PC-9 (cell line): ENCODE data around the gene LYRM9. TPM values are rescaled to one million over a fixed set of nuclear protein-coding genes. Genes with fewer than 3 reads are reported as not detected.
"Not testable (repeated sequence)": the region's sequence is repeated elsewhere in the genome, so short reads cannot be mapped to it uniquely, and the experiment has no call there.

ENCODE experiments used
- BruUV-seq: library from RNA; stranded (reverse); fragments of 400-500 nt; replicated peaks from 2 replicates; lab custom pipeline; 2021; lab: Mats Ljungman, UMichigan
- CTCF ChIA-PET: fragments of 300-600 bp; sonication (Branson Sonifier 250); formaldehyde crosslinking; loops from one replicate; lab custom pipeline; 2022; ENCODE audit warnings: antibody characterized with exemption; lab: Charles Lee
- POLR2A ChIA-PET: fragments of 300-600 bp; sonication (Branson Sonifier 250); formaldehyde crosslinking; loops from one replicate; lab custom pipeline; 2022; ENCODE audit warnings: antibody characterized with exemption; ENCODE audit not compliant: unreplicated experiment; lab: Charles Lee
- DNase-seq, 2 experiments: peaks; one replicate each; pipeline versions ENCODE4 v3.0.0 to v3.0.0-alpha.2; 2015 to 2022; ENCODE audit warnings: mixed read lengths in 1 of 2
- H2AFZ ChIP-seq: fragments of 200-600 bp; sonication (generic); 2 replicates; pipeline ENCODE4 v1.8.1; 2017; ENCODE audit warnings: antibody characterized with exemption
- H3F3A ChIP-seq: fragments of 200-600 bp; sonication (generic); 2 replicates; pipeline ENCODE4 v1.8.1; 2017; ENCODE audit warnings: antibody characterized with exemption, mild to moderate bottlenecking, low read depth; ENCODE audit not compliant: insufficient read depth
- H3K27ac ChIP-seq: fragments of 200-600 bp; sonication (generic); 2 replicates; pipeline ENCODE4 v1.6.1; 2016; ENCODE audit warnings: mixed run types
- H3K27me3 ChIP-seq: fragments of 200-600 bp; sonication (generic); 2 replicates; pipeline ENCODE4 v1.6.1; 2016; ENCODE audit warnings: low read depth, mixed run types; ENCODE audit not compliant: insufficient read depth
- H3K36me3 ChIP-seq: fragments of 200-600 bp; sonication (generic); 2 replicates; pipeline ENCODE4 v1.6.1; 2016; ENCODE audit warnings: low read depth, mixed run types
- H3K4me1 ChIP-seq: fragments of 200-600 bp; sonication (generic); replicated peaks from 2 replicates; pipeline ENCODE4 v1.6.1; 2016; ENCODE audit warnings: mixed run types; ENCODE audit not compliant: insufficient read depth
- H3K4me2 ChIP-seq: fragments of 200-600 bp; sonication (generic); 2 replicates; pipeline ENCODE4 v1.6.1; 2017; ENCODE audit warnings: mixed run types
- H3K4me3 ChIP-seq: fragments of 200-600 bp; sonication (generic); 2 replicates; pipeline ENCODE4 v1.6.1; 2016; ENCODE audit warnings: mixed run types
- H3K79me2 ChIP-seq: fragments of 200-600 bp; sonication (generic); 2 replicates; pipeline ENCODE4 v1.6.1; 2017; ENCODE audit warnings: low read depth, mixed run types
- H3K9me2 ChIP-seq: fragments of 200-600 bp; sonication (generic); 2 replicates; pipeline ENCODE4 v1.8.1; 2017; ENCODE audit warnings: mild to moderate bottlenecking; ENCODE audit not compliant: insufficient read depth
- H3K9me3 ChIP-seq: fragments of 200-600 bp; sonication (generic); 2 replicates; pipeline ENCODE4 v1.8.1; 2016; ENCODE audit warnings: low read depth; ENCODE audit not compliant: insufficient read depth
- H4K20me1 ChIP-seq: fragments of 200-600 bp; sonication (generic); 2 replicates; pipeline ENCODE4 v1.8.1; 2017; ENCODE audit not compliant: insufficient read depth
- CTCF ChIP-seq: fragments of 200-600 bp; sonication (generic); conservative IDR thresholded peaks from 2 replicates; pipeline ENCODE4 v1.6.1; 2017; ENCODE audit warnings: mixed run types, antibody characterized with exemption, mild to moderate bottlenecking, moderate library complexity
- EZH2 ChIP-seq: fragments of 200-600 bp; sonication (generic); IDR thresholded peaks from 2 replicates; pipeline ENCODE4 v1.8.0; 2017; ENCODE audit warnings: antibody characterized with exemption, low read depth
- intact Hi-C: fragments of 100-400 bp; cut with micrococcal nuclease; formaldehyde crosslinking; loops from one replicate; pipeline ENCODE4 v1.10.0; 2022; ENCODE audit not compliant: unreplicated experiment
- total RNA-seq: library from RNA; stranded (reverse); gene quantifications from 2 replicates; pipeline ENCODE4 v1.2.3, GENCODE V29; 2021

The LYRM9 gene
- total RNA-seq, 1 experiment from 2014 or later: 7.6 TPM

- no peaks in the 10 kb centered on the region for H3K9me2 ChIP-seq
Measured at GRCh38 chr17:27846042-27846655, 47.0 kb downstream of the LYRM9 start.

GRCh38 chr17:27845264-27846041 is 47.7 kb downstream of the LYRM9 start:
- Histone ChIP-seq H3K4me2 (no peak overlapping the region), H3K27ac (no peak overlapping the region), H3K36me3 (no peaks in the 10 kb centered on the region), H3K4me1 (no peaks in the 10 kb centered on the region), H3K27me3 (peaks cover 11% of the 10 kb centered on the region; the same call in 1 of the 2 replicates), H3K79me2 (no peaks in the 10 kb centered on the region), H4K20me1 (no peaks in the 10 kb centered on the region), H3K9me2 (no peaks in the 10 kb centered on the region), H2AFZ (no peak overlapping the region), H3F3A (no peaks in the 10 kb centered on the region), H3K4me3 (no peak overlapping the region), H3K9me3 (no peaks in the 10 kb centered on the region)
- BruUV-seq: no TSS peak
- CTCF ChIA-PET: no interaction called here
- intact Hi-C loops: no loop called here
- POLR2A ChIA-PET: no interaction called here
- no peak for TF ChIP-seq CTCF
- no peak for TF ChIP-seq EZH2
- DNase-seq: no peak

More at GRCh38 chr17:27846042-27846655, 47.0 kb downstream of the LYRM9 start:
- BruUV-seq: no TSS peak
- no peaks in the 10 kb centered on the region for H3F3A ChIP-seq
- H3K4me2 ChIP-seq: no peak overlapping the region
- no peaks in the 10 kb centered on the region for H3K36me3 ChIP-seq
- CTCF ChIA-PET: no interaction called here
- POLR2A ChIA-PET: no interaction called here
- TF ChIP-seq CTCF (no peak), EZH2 (no peak)
- no peaks in the 10 kb centered on the region for H3K4me1 ChIP-seq
- no peaks in the 10 kb centered on the region for H3K79me2 ChIP-seq
- no peaks in the 10 kb centered on the region for H3K9me3 ChIP-seq
- DNase-seq: no peak
- intact Hi-C loops: no loop called here
- H2AFZ ChIP-seq: no peak overlapping the region
- no peak overlapping the region for H3K4me3 ChIP-seq
- H3K27me3 ChIP-seq: peaks cover 13% of the 10 kb centered on the region; the same call in 1 of the 2 replicates
- no peak overlapping the region for H3K27ac ChIP-seq
- no peaks in the 10 kb centered on the region for H4K20me1 ChIP-seq

- intact Hi-C loops: no loop called here
- CTCF ChIA-PET: no interaction called here
- no peaks in the 10 kb centered on the region for H4K20me1 ChIP-seq
- no peaks in the 10 kb centered on the region for H3K36me3 ChIP-seq
- no peaks in the 10 kb centered on the region for H3K9me3 ChIP-seq
- POLR2A ChIA-PET: no interaction called here
- H3K4me1 ChIP-seq: no peaks in the 10 kb centered on the region
- H3K79me2 ChIP-seq: no peaks in the 10 kb centered on the region
- H3K27me3 ChIP-seq: no peaks in the 10 kb centered on the region
- no peak for DNase-seq
- H3K4me3 ChIP-seq: no peak overlapping the region
- H3K4me2 ChIP-seq: no peak overlapping the region
- H3K9me2 ChIP-seq: no peaks in the 10 kb centered on the region
- H3K27ac ChIP-seq: no peak overlapping the region
- no TSS peak for BruUV-seq
- H3F3A ChIP-seq: no peaks in the 10 kb centered on the region
- no peak for TF ChIP-seq EZH2
- TF ChIP-seq CTCF: no peak
- no peak overlapping the region for H2AFZ ChIP-seq
Measured at GRCh38 chr17:27840688-27841087, 52.5 kb downstream of the LYRM9 start.

GRCh38 chr17:27840406-27840678 is 52.8 kb downstream of the LYRM9 start:
- H3K27ac ChIP-seq, CTCF ChIA-PET, H3K4me3 ChIP-seq, POLR2A ChIA-PET, H3K9me2 ChIP-seq, H2AFZ ChIP-seq, intact Hi-C loops, H3K79me2 ChIP-seq, H3K4me2 ChIP-seq, DNase-seq, H3K4me1 ChIP-seq, H3K36me3 ChIP-seq, H3F3A ChIP-seq, H3K27me3 ChIP-seq, BruUV-seq, H3K9me3 ChIP-seq, H4K20me1 ChIP-seq: not testable (repeated sequence)

- H3K36me3 ChIP-seq, H3K4me3 ChIP-seq, H3K27ac ChIP-seq, H3K9me2 ChIP-seq, H3K4me2 ChIP-seq, H3K4me1 ChIP-seq, H3K79me2 ChIP-seq, CTCF ChIA-PET, H3K27me3 ChIP-seq, H4K20me1 ChIP-seq, H3K9me3 ChIP-seq, H3F3A ChIP-seq, DNase-seq, intact Hi-C loops, H2AFZ ChIP-seq, POLR2A ChIA-PET, BruUV-seq: not testable (repeated sequence)
Measured at GRCh38 chr17:27839571-27840405, 53.4 kb downstream of the LYRM9 start.
